GDM1 (cell line): ENCODE data around the gene ZNF692.

Source experiments
- DNase-seq: peaks from one replicate; lab custom pipeline; 2025; lab: John Stamatoyannopoulos, UW

Gene ZNF692

GRCh38 chr1:248824701-248825100 is 34.2 kb downstream of the ZNF692 start:
- DNase-seq, result no peak

GRCh38 chr1:248824301-248824700 is 34.6 kb downstream of the ZNF692 start:
- no peak for DNase-seq

- DNase-seq, result no peak
Observed at GRCh38 chr1:248823517-248824001, 35.3 kb downstream of the ZNF692 start.

GRCh38 chr1:248822148-248823032 is 36.5 kb downstream of the ZNF692 start:
- no peak for DNase-seq

GRCh38 chr1:248821641-248822040 is 37.2 kb downstream of the ZNF692 start:
- DNase-seq, result no peak

- no peak for DNase-seq
Observed at GRCh38 chr1:248821101-248821500, 37.8 kb downstream of the ZNF692 start.

- DNase-seq, result no peak
Observed at GRCh38 chr1:248820041-248820585, 38.8 kb downstream of the ZNF692 start.

GRCh38 chr1:248818505-248819374 is 40.1 kb downstream of the ZNF692 start:
- no peak for DNase-seq

GRCh38 chr1:248817065-248817464 is 41.8 kb downstream of the ZNF692 start:
- DNase-seq, result no peak

GRCh38 chr1:248816042-248816851 is 42.6 kb downstream of the ZNF692 start:
- DNase-seq, result no peak

GRCh38 chr1:248815407-248816034 is 43.4 kb downstream of the ZNF692 start:
- DNase-seq, result no peak

GRCh38 chr1:248814351-248814750 is 44.5 kb downstream of the ZNF692 start:
- DNase-seq, result no peak

GRCh38 chr1:248813546-248813945 is 45.3 kb downstream of the ZNF692 start:
- no peak for DNase-seq

- DNase-seq, result no peak
Observed at GRCh38 chr1:248812736-248813425, 46.0 kb downstream of the ZNF692 start.

GRCh38 chr1:248811514-248812490 is 47.1 kb downstream of the ZNF692 start:
- no peak for DNase-seq

- DNase-seq, result no peak
Observed at GRCh38 chr1:248810727-248811513, 48.0 kb downstream of the ZNF692 start.

- DNase-seq, result no peak
Observed at GRCh38 chr1:248810000-248810726, 48.7 kb downstream of the ZNF692 start.

GRCh38 chr1:248808876-248809275 is 50.0 kb downstream of the ZNF692 start:
- DNase-seq, result no peak
